Measurements from ENCODE around the gene MYOCD.

Gene MYOCD

GRCh38 chr17:12813664-12814063 lies 148.0 kb downstream of the MYOCD start:
- TF ChIP-seq AEBP2 (tag by site-specific recombination; IDR thresholded peaks at IDR 0.05; ENCODE audit: borderline replicate concordance) = no peak
- no peak for TF ChIP-seq ZNF549 (tag by site-specific recombination; IDR thresholded peaks at IDR 0.05)
- no peak for TF ChIP-seq ZNF221 (tag by site-specific recombination; IDR thresholded peaks at IDR 0.05; ENCODE audit: borderline replicate concordance)
- no peak for TF ChIP-seq SCRT2 (tag by site-specific recombination; IDR thresholded peaks at IDR 0.05)
- no peak for TF ChIP-seq PRDM2 (tag by site-specific recombination; IDR thresholded peaks at IDR 0.05; ENCODE audit: borderline replicate concordance)
- no peak for TF ChIP-seq ZSCAN16 (tag by site-specific recombination; IDR thresholded peaks at IDR 0.05)
- TF ChIP-seq ZNF302 (tag by site-specific recombination; IDR thresholded peaks at IDR 0.05; ENCODE audit: low read depth) = no peak
- no peak for TF ChIP-seq ZNF140 (tag by site-specific recombination; IDR thresholded peaks at IDR 0.05)
- TF ChIP-seq ZSCAN18 (tag by site-specific recombination; IDR thresholded peaks at IDR 0.05) = no peak
- no peak for TF ChIP-seq ZNF26 (tag by site-specific recombination; IDR thresholded peaks at IDR 0.05)
- TF ChIP-seq ZNF555 (tag by site-specific recombination; conservative IDR thresholded peaks at IDR 0.05) = no peak
- no peak for TF ChIP-seq ZNF76 (tag by site-specific recombination; IDR thresholded peaks at IDR 0.05; ENCODE audit: borderline replicate concordance, low read depth)
- no peak for TF ChIP-seq ZNF560 (tag by site-specific recombination; IDR thresholded peaks at IDR 0.05; ENCODE audit: borderline replicate concordance)
- no peak for TF ChIP-seq ZNF157 (tag by site-specific recombination; IDR thresholded peaks at IDR 0.05)
- no peak for TF ChIP-seq ZNF18 (tag by site-specific recombination; IDR thresholded peaks at IDR 0.05)
- TF ChIP-seq GFI1B (tag by site-specific recombination; IDR thresholded peaks at IDR 0.05) = no peak
- TF ChIP-seq ZNF518A (tag by site-specific recombination; conservative IDR thresholded peaks at IDR 0.05; ENCODE audit: low read depth) = no peak
- no peak for TF ChIP-seq REPIN1 (tag by site-specific recombination; IDR thresholded peaks at IDR 0.05; ENCODE audit: low read depth)
- no peak for TF ChIP-seq ZNF629 (tag by site-specific recombination; IDR thresholded peaks at IDR 0.05)

More at GRCh38 chr17:12813664-12814063, 148.0 kb downstream of the MYOCD start:
- Histone ChIP-seq H3K4me1 (ENCODE audit: control insufficient read depth, insufficient read depth, low read length) (no peaks in the 10 kb centered on the region), H3K36me3 (ENCODE audit: control insufficient read depth in 2 of 2, insufficient read depth in 1 of 2, low read length in 2 of 2) (no peaks in the 10 kb centered on the region), H3K4me3 (ENCODE audit: low read depth, low read length) (no peak overlapping the region), H3K27ac (ENCODE audit: extremely low read depth, low read depth, low read length) (no peak overlapping the region), H3K9me3 (ENCODE audit: control insufficient read depth, insufficient read depth, low read depth, low read length) (no peaks in the 10 kb centered on the region; the same call in 1 of the 2 replicates)
- CTCF ChIA-PET = interaction anchor here (0.8 kb wide), 1 partner anchor 189 kb away, joined by 3 read pairs; no protein-coding TSS in a partner anchor
- POLR2A ChIA-PET = no interaction called here
